Measurements from ENCODE around the gene RNF212B. TPM values are rescaled to one million over a fixed set of nuclear protein-coding genes. Genes with fewer than 3 reads are reported as not detected.

RNF212B gene
- total RNA-seq, 1 experiment from 2014 or later: not detected

DNA sequence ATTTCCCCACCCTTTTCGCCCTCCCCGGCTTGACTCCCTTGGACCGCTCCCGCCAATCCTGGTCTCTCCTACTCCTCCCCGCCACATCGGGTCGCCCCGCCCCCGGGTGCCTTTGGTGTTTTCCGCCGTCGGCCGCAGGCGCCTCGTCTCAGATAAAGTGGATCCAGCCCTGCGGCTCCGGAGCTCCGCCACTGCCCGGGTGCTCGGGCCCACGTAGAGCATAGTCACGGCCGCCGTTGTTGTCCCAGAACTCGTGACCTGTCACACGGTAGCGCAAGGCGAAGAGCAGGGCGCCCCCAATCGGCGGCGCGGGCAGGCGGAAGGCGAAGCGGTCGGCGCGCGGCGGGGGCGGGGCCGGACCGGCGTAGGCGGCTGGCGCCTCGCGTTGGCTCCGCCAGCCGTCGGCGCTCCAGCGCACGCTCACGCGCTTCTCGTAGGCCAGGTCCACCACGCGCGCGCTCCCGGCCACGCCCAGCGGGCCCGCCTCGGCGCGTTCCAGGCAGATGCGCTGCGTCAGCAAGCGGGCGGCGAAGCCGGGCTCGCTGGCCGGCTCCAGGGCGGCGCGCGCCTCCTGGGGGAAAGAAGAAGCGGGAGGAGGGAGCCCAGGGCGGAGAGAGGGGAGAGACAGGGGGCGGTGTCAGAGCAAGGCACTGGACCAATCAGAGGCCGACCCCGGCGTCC lies 63.7 kb downstream of the RNF212B start:
- H3K4me1 Mint-ChIP-seq (ENCODE audit: low read depth, unreplicated experiment): peaks cover 7% of the 10 kb centered on the region
- Histone ChIP-seq H3K4me1 (peaks cover 18% of the 10 kb centered on the region; the same call in 1 of the 2 replicates), H3K27me3 (replicated peaks; ENCODE audit: control insufficient read depth, insufficient read depth, low read length) (no peaks in the 10 kb centered on the region), H3K9me3 (no peaks in the 10 kb centered on the region), H3K36me3 (ENCODE audit: control insufficient read depth, insufficient read depth, low read length) (no peaks in the 10 kb centered on the region), H3K4me3 (ENCODE audit: low read depth, low read length) (peak overlapping the region; percentile 71)
- H3K27ac Mint-ChIP-seq (ENCODE audit: unreplicated experiment): peak overlapping the region; percentile 90
- POLR2A ChIA-PET: interaction anchor here (1.5 to 3.9 kb wide), 2 partner anchors 16 to 20 kb away, joined by 12 to 39 read pairs; partner anchors contain the start of genes HOMEZ and PABPN1
- TF ChIP-seq, protein P1, sequence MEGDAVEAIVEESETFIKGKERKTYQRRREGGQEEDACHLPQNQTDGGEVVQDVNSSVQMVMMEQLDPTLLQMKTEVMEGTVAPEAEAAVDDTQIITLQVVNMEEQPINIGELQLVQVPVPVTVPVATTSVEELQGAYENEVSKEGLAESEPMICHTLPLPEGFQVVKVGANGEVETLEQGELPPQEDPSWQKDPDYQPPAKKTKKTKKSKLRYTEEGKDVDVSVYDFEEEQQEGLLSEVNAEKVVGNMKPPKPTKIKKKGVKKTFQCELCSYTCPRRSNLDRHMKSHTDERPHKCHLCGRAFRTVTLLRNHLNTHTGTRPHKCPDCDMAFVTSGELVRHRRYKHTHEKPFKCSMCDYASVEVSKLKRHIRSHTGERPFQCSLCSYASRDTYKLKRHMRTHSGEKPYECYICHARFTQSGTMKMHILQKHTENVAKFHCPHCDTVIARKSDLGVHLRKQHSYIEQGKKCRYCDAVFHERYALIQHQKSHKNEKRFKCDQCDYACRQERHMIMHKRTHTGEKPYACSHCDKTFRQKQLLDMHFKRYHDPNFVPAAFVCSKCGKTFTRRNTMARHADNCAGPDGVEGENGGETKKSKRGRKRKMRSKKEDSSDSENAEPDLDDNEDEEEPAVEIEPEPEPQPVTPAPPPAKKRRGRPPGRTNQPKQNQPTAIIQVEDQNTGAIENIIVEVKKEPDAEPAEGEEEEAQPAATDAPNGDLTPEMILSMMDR (IDR thresholded peaks at IDR 0.05; ENCODE audit: insufficient read depth in 1 of 2, low read depth in 1 of 2, low read length in 1 of 2, severe bottlenecking in 1 of 2, unreplicated experiment in 1 of 2): peak; percentile 66 to 74
- no peaks in the 10 kb centered on the region for H3K27me3 Mint-ChIP-seq (ENCODE audit: insufficient read depth, unreplicated experiment)
- H3K9me3 Mint-ChIP-seq (ENCODE audit: unreplicated experiment): no peaks in the 10 kb centered on the region
- intact Hi-C loops (cut with micrococcal nuclease; ENCODE audit: unreplicated experiment): loop anchor here (1.0 to 5.0 kb wide), 3 partner anchors 15 to 179 kb away; partner anchors contain the start of genes HOMEZ and PABPN1
- BruUV-seq (replicated peaks): no TSS peak
- peaks cover 22% of the 10 kb centered on the region for H3K36me3 Mint-ChIP-seq (ENCODE audit: insufficient read depth, unreplicated experiment)
- CTCF ChIA-PET: interaction anchor here (0.7 to 2.4 kb wide), 7 partner anchors 10 to 78 kb away, joined by 3 to 19 read pairs (median 4); partner anchors contain the start of genes HOMEZ, PABPN1 and RNF212B
- H3K4me3 Mint-ChIP-seq (ENCODE audit: unreplicated experiment): peak overlapping the region; percentile 100
- peak; percentile 97 to 99 for DNase-seq

DNA sequence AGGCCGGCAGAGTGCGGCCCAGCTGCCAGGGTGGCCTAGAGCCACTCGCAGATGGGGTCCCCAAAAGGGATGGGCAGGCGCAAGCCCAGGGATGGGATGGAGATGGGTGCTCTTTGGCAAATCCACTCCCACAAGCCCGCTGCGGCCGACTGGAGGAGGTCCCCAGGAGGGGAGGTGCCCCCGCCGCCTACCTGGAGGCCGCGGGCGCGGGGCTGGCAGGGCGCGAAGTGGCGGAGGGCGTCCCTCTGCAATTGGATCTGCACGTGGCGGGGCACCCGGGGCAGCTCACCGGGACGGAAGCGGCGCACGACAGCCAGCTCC lies 64.2 kb downstream of the RNF212B start:
- H3K27me3 ChIP-seq (replicated peaks; ENCODE audit: control insufficient read depth, insufficient read depth, low read length): no peaks in the 10 kb centered on the region
- H3K4me3 ChIP-seq (ENCODE audit: low read depth, low read length): peak overlapping the region; percentile 66
- H3K27me3 Mint-ChIP-seq (ENCODE audit: insufficient read depth, unreplicated experiment): no peaks in the 10 kb centered on the region
- intact Hi-C loops (cut with micrococcal nuclease; ENCODE audit: unreplicated experiment): loop anchor here (1.0 to 5.0 kb wide), 3 partner anchors 16 to 180 kb away; partner anchors contain the start of genes HOMEZ and PABPN1
- POLR2A ChIA-PET: interaction anchor here (1.5 to 3.9 kb wide), 2 partner anchors 16 to 19 kb away, joined by 12 to 39 read pairs; partner anchors contain the start of genes HOMEZ and PABPN1
- CTCF ChIA-PET: interaction anchor here (2.1 to 2.4 kb wide), 3 partner anchors 15 to 78 kb away, joined by 9 to 19 read pairs (median 15); partner anchors contain the start of genes HOMEZ and PABPN1
- no peaks in the 10 kb centered on the region for H3K9me3 ChIP-seq
- H3K4me1 Mint-ChIP-seq (ENCODE audit: low read depth, unreplicated experiment): peaks cover 7% of the 10 kb centered on the region
- BruUV-seq (replicated peaks): no TSS peak
- peaks cover 19% of the 10 kb centered on the region; the same call in 1 of the 2 replicates for H3K4me1 ChIP-seq
- DNase-seq: no peak
- no peaks in the 10 kb centered on the region for H3K36me3 ChIP-seq (ENCODE audit: control insufficient read depth, insufficient read depth, low read length)
- H3K27ac Mint-ChIP-seq (ENCODE audit: unreplicated experiment): peak overlapping the region; percentile 90
- TF ChIP-seq, protein P1 (IDR thresholded peaks at IDR 0.05; ENCODE audit: insufficient read depth in 1 of 2, low read depth in 1 of 2, low read length in 1 of 2, severe bottlenecking in 1 of 2, unreplicated experiment in 1 of 2): no peak
- peak overlapping the region; percentile 100 for H3K4me3 Mint-ChIP-seq (ENCODE audit: unreplicated experiment)
- H3K9me3 Mint-ChIP-seq (ENCODE audit: unreplicated experiment): no peaks in the 10 kb centered on the region
- H3K36me3 Mint-ChIP-seq (ENCODE audit: insufficient read depth, unreplicated experiment): peaks cover 22% of the 10 kb centered on the region

All from Caco-2 (cell line).